GM18502 (cell line): ENCODE measurements around the gene KANTR.

Experiments used
- ATAC-seq: cut with Tn5 transposase; IDR thresholded peaks from one replicate; pipeline ENCODE4 v1.9.1; 2021; ENCODE audit warnings: mild to moderate bottlenecking; ENCODE audit not compliant: unreplicated experiment, poor library complexity

KANTR gene

DNA sequence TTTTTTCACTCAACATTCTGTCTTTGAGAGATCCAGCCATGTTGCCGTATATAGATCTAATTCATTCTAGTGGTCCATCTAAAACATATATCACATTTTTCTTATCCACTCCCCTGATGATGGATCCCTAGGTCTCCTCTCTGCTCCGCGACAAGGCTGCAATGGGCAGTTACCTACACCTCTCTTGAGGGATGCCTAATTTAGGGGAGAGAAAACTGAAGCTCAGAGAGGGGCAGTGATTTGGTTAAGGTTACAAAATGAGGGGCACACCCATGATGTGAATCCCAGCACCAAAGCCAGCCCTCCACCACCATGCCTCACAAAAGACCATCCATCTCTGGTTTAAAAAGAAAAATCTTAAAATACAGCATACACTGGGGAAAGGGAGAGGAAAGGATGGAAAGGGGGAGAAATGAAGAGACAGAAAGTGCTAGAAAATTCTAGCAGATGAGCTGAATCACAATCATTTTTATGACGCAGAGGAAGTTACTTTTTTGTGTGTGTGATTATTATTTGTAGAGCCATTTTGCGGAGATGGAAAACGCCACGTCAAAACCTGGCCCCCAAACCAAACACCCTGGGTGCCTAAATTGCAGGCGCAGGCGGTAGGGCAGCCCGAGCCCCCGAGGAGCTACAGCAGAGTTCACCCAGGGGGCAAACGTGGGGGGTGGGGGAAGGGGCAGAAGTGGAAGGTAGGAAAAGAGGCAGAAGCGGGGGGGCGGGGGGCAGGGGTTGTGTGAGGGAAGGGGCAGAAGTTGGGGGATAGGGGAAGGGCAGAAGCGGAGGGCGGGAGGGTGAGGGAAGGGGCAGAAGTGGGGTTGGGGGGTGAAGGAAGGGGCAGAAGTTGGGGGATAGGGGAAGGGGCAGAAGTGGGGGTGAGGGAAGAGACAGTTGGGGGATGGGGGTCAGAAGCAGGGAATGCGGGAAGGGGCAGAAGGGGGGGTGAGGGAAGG lies 13.0 kb upstream of the KANTR start:
- no peak for ATAC-seq

DNA sequence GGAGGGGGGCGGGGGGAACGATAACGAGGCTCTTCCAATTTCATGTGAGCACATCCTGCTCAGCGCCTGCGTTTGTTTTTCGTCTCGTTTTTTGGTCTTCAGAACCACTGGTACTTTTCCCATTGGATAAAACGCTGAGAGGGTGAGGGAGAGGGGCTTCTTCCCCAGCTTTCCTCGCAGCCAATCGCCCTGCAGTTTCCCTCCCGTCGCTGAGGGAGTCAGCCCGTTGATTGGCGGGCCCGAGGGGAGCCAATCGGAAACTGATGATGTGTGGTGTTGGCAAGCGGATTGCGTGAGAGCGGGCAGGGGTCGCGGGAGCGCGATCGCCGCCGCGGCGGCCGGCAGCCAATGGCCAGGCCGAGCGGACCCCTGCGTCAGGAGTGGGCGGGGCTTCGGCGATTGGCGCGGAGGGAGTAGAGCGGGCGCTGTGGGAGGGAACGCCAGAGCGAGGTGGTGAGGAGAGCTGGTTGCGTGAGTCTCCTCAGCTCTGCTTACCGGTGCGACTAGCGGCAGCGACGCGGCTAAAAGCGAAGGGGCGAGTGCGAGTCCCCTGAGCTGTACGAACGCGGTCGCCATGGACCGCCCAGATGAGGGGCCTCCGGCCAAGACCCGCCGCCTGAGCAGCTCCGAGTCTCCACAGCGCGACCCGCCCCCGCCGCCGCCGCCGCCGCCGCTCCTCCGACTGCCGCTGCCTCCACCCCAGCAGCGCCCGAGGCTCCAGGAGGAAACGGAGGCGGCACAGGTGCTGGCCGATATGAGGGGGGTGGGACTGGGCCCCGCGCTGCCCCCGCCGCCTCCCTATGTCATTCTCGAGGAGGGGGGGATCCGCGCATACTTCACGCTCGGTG lies 11.8 kb upstream of the KANTR start, which contains the start of gene TSPYL2:
Gene TSPYL2 (plus strand): TSS at position 443 of the 848 bp plus-strand sequence. CDS start 132 bp downstream, at position 575.
- peak; percentile 94 for ATAC-seq

DNA sequence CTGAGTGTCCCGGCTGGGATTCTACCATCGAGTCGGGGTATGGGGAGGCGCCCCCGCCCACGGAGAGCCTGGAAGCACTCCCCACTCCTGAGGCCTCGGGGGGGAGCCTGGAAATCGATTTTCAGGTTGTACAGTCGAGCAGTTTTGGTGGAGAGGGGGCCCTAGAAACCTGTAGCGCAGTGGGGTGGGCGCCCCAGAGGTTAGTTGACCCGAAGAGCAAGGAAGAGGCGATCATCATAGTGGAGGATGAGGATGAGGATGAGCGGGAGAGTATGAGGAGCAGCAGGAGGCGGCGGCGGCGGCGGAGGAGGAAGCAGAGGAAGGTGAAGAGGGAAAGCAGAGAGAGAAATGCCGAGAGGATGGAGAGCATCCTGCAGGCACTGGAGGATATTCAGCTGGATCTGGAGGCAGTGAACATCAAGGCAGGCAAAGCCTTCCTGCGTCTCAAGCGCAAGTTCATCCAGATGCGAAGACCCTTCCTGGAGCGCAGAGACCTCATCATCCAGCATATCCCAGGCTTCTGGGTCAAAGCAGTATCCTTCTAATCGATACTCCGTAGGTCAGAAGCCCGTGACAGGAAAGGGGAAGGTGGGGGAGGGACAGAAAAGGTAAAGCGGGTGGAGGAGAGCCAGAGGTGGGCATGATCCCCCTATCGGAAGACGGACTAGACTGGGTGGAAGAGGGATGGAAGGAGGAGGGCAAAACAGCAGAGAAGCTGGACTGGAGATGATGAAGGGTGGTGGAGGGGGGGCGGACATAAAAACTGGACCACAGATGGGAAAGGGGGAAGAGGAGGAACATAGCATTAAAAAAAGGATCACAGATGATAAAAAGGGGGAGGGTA lies 10.9 kb upstream of the KANTR start:
- ATAC-seq: no peak

DNA sequence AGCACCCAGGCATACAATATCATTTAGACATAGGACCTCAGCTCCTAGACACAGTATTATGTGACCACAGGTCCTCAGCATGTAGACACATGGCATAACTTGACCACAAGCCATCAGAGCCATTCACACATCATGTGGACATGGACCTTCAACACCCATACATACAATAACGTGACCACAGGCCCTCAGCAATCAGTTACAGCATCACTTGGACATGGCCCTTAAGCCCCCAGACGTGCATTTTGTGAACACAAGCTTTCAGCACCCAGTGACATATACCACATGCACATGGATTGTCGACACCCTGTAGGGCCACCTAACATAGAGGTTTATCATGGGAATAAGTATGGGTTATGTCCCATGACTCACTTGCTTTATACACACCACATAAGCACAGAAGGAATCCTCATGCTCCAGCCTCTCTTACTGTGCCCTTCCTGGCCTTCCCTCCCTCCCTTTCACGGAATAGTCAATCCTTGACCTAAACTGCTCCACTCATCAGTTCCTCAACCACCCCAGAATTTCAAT lies 9.8 kb upstream of the KANTR start:
- ATAC-seq: no peak

DNA sequence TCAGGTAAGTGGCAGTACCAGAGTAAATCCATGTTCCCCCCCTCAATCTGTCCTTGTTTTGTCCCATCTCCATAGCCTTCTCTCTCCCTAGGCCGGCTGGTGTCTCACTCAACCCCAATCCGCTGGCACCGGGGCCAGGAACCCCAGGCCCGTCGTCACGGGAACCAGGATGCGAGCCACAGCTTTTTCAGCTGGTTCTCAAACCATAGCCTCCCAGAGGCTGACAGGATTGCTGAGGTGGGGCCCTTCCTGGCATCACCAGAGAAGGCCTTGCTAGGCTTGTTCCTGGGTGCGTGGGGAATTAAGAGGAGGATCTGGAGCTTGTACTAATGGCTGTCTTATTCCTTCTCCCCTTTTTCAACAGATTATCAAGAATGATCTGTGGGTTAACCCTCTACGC lies 9.1 kb upstream of the KANTR start:
- ATAC-seq: no peak

DNA sequence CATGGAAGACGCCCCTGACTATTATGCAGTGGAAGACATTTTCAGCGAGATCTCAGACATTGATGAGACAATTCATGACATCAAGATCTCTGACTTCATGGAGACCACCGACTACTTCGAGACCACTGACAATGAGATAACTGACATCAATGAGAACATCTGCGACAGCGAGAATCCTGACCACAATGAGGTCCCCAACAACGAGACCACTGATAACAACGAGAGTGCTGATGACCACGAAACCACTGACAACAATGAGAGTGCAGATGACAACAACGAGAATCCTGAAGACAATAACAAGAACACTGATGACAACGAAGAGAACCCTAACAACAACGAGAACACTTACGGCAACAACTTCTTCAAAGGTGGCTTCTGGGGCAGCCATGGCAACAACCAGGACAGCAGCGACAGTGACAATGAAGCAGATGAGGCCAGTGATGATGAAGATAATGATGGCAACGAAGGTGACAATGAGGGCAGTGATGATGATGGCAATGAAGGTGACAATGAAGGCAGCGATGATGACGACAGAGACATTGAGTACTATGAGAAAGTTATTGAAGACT lies 8.2 kb upstream of the KANTR start:
- no peak for ATAC-seq

DNA sequence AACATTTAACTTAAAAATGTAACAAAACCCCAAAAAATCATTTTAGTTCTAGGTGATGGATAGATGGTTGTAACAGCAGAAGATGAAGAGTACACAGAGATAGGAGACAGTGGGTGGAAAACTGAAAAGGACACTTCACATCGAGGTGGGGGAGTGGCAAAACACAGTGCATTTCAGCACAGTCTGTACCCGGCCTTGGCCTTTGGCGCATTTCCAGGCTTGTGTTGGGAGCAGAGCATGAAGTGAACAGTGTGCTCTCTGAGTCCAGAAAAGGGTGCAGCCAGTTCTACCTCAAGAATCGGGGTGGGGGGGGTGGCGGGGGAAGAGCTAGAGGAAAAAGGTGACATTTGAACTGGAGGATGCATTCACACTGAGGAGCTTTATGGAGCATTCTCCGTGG lies 7.5 kb upstream of the KANTR start:
- no peak for ATAC-seq

DNA sequence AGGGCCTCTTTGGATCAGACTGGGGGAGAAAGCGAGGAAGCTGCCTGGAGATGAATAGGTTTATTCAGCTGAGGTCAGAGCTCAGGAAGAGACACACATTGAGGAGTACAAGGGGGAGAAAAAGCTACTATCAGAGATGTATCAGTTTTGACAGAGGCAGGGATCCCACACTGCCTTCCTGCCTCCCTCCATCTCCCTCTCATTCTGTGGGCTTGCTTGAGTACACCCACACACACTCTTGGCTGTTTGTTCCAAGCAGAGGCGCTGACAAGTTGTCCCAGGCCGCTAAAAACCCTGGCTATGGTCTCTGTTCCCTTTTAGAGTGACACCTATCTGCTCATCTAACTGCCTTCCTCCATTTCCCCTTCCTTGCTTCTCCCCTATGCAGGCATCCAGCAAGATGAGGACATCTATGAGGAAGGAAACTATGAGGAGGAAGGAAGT lies 6.5 kb upstream of the KANTR start:
- ATAC-seq: no peak

DNA sequence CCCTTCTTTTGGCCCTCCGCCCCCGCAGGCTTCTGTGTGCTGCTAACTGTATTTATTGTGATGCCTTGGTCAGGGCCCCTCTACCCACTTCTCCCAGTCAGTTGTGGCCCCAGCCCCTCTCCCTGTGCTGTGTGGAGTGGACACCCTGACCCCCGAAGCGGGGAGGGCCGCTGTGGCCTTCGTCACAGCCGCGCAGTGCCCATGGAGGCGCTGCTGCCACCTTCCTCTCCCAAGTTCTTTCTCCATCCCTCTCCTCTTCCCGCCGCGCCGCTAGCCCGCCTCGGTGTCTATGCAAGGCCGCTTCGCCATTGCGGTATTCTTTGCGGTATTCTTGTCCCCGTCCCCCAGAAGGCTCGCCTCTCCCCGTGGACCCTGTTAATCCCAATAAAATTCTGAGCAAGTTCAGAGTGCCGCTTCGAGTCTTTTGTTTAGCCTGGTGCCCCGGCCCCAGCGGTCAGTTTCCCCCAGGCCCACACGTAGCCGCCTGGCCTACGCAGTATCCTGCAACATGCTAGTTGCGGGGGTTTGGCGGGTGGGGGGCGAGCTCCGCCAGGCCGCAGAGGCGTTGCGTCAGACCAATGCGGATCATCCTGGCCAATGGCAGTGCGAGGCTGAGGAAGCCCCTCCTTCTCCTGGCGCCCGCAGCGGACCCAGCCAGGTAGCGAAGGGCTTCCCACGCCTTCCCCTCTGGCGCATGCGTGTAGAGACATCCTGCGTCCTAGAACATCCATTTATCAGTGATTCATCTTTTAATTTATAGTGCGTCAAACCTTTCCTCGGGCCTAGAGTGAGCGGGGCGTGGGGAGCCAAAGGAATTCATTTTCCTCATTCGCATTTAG lies 5.6 kb upstream of the KANTR start:
- ATAC-seq: peak; percentile 72

DNA sequence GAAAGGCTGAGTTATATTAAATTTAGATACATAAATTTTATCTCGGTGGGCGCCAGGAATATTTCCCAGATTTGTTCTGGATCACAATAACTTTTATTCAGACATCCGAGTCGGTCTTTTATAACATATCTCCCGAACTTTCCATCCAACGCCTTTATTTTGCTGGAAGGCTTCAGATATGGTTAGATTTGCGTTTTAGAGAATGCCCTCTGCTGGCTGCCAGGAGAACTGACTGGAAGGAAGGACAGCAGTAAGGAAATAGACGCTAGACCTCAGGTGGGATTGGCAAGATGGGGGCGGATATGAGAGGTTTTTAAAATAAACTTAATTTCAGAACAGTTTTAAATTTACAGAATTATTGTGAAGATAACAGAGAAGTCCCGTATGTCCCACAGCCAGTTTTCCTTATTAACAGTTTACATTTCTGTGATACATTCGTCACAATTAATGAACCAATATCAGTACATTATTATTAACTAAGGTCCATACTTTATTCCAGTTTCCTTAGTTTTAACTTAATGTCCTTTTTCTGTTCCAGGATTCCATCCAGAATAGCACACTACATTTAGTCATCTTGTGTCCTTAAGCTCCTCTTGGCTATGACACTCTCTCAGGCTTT lies 4.6 kb upstream of the KANTR start:
- ATAC-seq: no peak

DNA sequence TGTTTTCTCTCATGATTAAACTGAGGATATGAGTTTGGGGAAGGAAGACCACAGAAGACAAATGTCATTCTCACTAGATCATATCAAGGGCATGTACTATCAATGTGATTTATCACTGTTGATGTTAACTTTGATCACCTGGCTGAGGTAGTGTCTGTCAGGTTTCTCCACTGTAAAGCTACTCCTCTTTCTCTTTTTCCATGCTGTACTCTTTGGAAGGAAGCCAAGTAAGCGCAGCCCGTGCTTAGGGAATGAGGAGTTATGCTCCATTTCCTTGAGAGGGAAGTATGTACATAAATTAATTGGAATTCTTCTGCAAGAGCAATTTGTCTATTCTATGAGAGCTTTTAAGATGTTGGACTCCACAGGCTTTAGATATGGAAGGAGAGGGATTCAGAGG lies 4.0 kb upstream of the KANTR start:
- no peak for ATAC-seq

DNA sequence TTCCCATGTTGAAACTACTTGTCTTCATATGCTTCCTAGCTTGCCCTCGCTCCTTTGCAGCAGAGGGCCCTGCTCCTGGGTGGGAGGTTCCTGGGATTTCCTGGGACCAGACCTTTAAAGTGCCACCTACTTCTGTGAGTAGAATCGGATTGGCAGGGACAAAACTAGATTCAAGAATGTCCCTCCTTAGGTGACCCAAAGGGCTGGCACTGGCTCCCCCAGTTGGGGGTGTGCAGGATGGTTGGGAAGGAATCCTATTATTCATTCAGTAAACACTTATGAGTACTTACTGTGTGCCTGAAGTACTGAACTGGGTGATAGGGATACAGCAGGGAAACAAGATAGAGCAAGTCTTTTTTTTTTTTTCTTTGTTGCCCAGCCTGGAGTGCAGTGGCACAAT lies 2.6 kb upstream of the KANTR start:
- ATAC-seq: no peak

DNA sequence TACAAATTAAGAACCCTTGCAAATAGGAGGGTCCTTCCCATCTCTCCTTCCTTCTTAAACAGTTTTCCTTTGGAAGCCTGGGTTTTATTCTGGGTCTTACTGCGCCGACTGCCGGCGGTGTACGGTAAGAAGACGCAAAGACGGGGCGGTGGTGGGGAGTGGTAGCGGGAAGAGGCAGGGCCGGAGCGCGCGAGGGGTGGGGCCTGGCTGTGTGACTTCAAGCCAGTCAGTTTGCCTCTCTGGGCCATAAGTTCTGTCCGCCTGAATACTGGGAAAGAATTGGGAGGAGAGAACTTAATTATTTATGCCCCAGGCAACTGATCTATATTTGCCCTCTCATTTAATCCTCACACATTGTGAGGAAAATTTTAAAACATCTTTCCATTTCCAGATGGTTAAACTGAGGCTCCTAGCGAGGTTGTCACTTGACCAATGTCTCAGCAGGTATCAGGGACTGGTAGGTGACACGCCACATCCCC lies 726 bp upstream of the KANTR start:
- peak; percentile 58 for ATAC-seq

DNA sequence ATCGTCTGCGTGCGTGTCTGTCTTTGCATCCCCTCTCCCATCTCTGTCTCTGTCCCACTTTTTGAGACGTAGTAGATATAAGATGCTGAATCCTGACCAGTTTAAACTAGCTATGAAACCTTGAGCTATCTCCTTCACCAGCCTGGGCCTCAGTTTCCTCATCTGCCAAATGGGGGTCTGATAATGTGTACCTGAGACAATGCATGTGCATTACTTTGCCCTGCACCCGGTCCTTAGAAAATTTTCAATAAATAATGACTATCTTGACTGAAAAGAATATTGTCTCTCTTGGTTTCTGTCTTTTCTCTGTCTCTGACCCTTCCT lies 602 bp downstream of the KANTR start:
- no peak for ATAC-seq

DNA sequence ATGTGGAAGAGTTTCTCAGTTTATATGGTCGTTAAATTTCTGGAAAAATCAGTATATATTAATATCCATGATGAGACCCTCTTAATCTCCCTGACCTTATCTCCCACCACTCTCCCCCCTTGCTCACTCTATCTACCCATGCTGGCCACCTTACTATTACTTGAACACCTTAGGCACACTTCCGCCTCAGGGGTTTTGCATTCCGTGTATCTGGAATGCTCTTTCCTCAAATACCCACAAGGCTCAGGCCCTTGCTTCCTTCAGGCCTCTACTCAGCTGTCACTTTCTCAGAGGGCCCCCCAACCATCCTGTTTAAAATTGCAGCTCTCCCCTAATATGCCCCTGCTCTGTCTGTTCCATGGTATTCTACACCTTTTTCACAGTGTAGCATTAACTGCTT lies 1.9 kb downstream of the KANTR start:
- no peak for ATAC-seq

DNA sequence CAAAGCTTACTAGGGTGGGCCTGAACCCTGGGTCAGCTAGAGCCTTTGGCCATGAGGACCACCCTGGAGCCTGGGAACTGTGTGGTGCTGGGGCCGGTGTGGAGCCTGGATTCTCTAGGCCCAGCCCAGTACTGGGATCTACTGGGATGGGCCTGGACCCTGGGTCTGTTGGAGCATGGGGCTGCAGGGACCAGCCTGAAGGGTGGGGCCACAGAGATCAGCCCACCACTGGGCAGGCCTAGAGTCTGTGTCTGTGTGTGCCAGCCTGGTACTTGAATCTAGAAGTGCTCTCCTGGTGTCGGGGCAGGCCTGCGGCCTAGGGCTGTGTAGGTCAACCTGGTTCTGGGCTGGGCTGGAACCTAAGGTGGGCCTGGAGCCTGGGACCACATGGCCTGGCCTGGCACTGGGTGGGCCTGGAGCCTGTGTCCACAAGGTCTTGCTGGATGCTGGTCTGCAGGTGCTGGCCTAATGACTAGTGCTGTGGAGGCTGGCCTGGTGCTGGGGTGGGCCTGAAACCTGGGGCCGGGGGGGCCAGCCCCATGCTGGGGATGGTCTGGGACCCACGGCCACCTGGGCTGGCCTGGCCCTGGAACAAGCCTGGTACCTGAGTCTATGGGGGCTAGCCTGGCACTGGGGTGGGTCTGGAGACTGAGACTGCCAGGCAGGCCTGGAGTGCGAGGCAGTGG lies 21.1 kb downstream of the KANTR start:
- no peak for ATAC-seq

DNA sequence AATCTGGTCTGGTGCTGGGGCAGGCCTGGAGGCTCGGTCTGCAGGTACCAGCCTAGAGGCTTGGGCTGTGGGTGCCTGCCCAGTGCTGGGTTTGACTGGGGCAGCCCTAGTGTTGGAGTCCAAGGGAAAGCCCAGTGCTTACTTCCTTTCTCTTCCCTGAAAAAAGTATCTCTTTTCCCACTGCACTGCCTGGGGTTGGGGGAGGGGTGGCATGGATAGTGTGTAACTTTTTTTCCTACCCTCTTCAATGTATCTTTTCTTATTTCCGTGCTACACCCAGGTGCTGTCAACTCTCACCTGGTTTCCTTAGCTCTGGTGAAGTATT lies 21.6 kb downstream of the KANTR start:
- no peak for ATAC-seq

DNA sequence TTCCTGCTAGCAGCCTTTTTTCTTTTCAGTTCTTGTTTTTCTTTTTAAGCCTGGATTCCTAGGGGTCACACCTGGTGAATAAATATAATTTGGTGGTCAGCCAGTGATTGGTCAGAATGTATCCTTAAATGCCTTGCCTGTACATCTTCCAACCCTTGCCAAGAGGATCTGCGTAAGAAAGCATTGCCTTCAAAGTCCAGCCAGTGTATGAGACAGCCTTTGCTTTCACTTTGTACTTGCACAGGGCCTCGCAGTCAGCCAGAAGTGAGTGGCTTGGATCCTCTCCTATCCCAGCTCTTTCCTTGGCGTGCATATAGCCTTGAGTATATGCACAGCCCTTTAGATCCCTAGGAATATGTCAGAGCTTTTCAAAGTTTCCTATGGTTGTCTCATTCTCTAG lies 22.2 kb downstream of the KANTR start:
- no peak for ATAC-seq
